ENCODE data around the gene SPIN3. TPM values are rescaled to one million over a fixed set of nuclear protein-coding genes. Genes with fewer than 3 reads are reported as not detected.
A peak's percentile ranks its signal among the peaks of the same experiment; 100 is the strongest.

SPIN3 gene
- total and polyA plus RNA-seq, 2 donors (not counting 3 experiments of a cell fraction or from before 2014, with no cell fraction given): 3.0 to 6.3 TPM

DNA sequence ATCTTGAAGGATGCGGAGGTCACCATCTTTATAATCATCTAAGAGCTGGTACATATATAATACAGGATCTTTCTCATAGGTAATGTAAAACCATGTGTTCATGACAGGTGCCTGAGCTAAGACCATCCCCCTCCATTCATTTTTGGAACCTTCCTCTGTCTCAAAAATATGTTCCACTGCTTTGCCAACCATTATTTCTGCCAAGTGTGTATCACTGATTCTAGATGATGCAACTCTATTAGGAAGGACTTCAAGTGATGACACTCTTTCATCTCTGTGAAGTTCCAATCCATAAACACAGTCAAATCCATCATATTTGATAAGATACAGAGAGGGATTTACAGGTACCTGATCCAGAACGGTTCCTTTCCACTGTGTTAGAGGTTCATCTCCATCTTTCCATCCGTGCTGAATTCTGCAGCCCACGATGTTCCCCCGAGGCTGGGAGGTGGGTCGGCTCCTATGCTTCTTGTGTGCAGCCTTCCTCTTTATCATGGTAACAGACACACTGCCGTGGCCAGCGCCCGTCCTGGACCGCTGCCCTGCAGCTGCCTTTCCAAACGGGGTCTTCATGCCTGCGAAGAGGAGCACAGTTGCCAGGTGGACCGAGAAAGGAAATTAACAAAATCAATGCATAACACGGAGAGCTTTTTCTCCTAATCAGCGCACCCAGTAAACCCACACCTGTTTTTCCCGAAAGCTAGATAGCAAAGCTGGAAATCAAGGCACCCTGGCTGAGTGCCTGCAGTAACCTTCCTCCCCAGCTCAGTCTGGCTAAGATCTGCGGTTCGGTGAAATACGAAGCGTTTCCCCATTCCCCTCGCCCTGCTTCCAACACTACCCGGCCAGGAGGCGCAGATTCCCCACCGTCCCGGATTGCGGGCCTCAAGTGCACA is 718 bp downstream of the SPIN3 start:
- ChIA-PET POLR2A (no interaction called here), CTCF (interaction anchor here (1.2 kb wide), 1 partner anchor 16 kb away, joined by 4 read pairs; no protein-coding TSS in a partner anchor)
- Histone ChIP-seq H3K4me1 (ENCODE audit: control insufficient read depth, extremely low read depth, insufficient read depth, low read length) (no peaks in the 10 kb centered on the region), H3K4me2 (ENCODE audit: insufficient read depth, low read length) (peak overlapping the region; percentile 77), H3K4me3 (replicated peaks in 1 of 3; ENCODE audit: insufficient read depth in 1 of 3, low read depth in 1 of 3, low read length in 3 of 3) (peak overlapping the region; percentile 61 to 65 (median 62)), H4K20me1 (replicated peaks; ENCODE audit: control insufficient read depth, extremely low read depth, insufficient read depth, low read length) (no peaks in the 10 kb centered on the region), H3K27me3 (ENCODE audit: control insufficient read depth in 2 of 2, insufficient read depth in 2 of 2, low read length in 2 of 2) (no peaks in the 10 kb centered on the region), H3K27ac (ENCODE audit: insufficient read depth, low read depth, low read length) (no peak overlapping the region), H3K9ac (replicated peaks; ENCODE audit: extremely low read depth, insufficient read depth, low read length) (peak overlapping the region; percentile 19), H3K79me2 (ENCODE audit: control insufficient read depth, insufficient read depth, low read length) (no peaks in the 10 kb centered on the region), H3K9me1 (replicated peaks; ENCODE audit: control insufficient read depth, extremely low read depth, insufficient read depth, low read length) (no peaks in the 10 kb centered on the region), H3K36me3 (ENCODE audit: control insufficient read depth in 2 of 2, extremely low read depth in 1 of 2, insufficient read depth in 2 of 2, low read length in 2 of 2) (no peaks in the 10 kb centered on the region), H2AFZ (ENCODE audit: low read depth, low read length) (peak overlapping the region; percentile 93), H3K9me3 (replicated peaks; ENCODE audit: control insufficient read depth, insufficient read depth, low read length) (no peaks in the 10 kb centered on the region)
- peak; percentile 14 for DNase-seq (ENCODE audit: low read depth, low spot score)
- no peak for TF ChIP-seq MAX (IDR thresholded peaks at IDR 0.05; ENCODE audit: insufficient read depth, insufficient read length)
- TF ChIP-seq EZH2 (IDR thresholded peaks at IDR 0.05; ENCODE audit: borderline replicate concordance, low read depth, low read length, severe bottlenecking): no peak
- TF ChIP-seq MYC (IDR thresholded peaks at IDR 0.05; ENCODE audit: low read depth, low read length): no peak
- no peak for TF ChIP-seq CTCF (IDR thresholded peaks at IDR 0.05; ENCODE audit: extremely low read depth in 1 of 2, insufficient read depth in 1 of 2, low read depth in 1 of 2, low read length in 2 of 2)
- TF ChIP-seq GATA2 (IDR thresholded peaks at IDR 0.05; ENCODE audit: insufficient read depth, insufficient read length, low read depth, low read length): no peak
- no peak for TF ChIP-seq FOS (IDR thresholded peaks at IDR 0.05; ENCODE audit: borderline replicate concordance, insufficient read depth, low read length)
- no peak for TF ChIP-seq JUN (IDR thresholded peaks at IDR 0.05; ENCODE audit: borderline replicate concordance, insufficient read depth, insufficient read length, low read depth)
- TF ChIP-seq POLR2A (IDR thresholded peaks at IDR 0.05; ENCODE audit: low read depth, low read length): no peak
- no peak for TF ChIP-seq POLR2AphosphoS5 (IDR thresholded peaks at IDR 0.05; ENCODE audit: insufficient read depth, low read depth, low read length)
- dilution Hi-C loops (cut with MboI; ENCODE audit: extremely low pct_ligation_motif_present, low sequenced_read_pairs) (no loop called here), intact Hi-C loops (cut with micrococcal nuclease) (loop anchor here (2.0 to 10.0 kb wide), 2 partner anchors 126 to 600 kb away; partner anchors contain the start of genes SPIN2B and ZXDB)
- BruUV-seq (replicated peaks): TSS peak; percentile 28
- no peak for FAIRE-seq

Data from endothelial cell of umbilical vein (primary cell).